ENCODE results near the gene TRMO. TPM values are rescaled to one million over a fixed set of nuclear protein-coding genes. Genes with fewer than 3 reads are reported as not detected.

TRMO gene
- total RNA-seq, 1 donor from 2014 or later: 18.6 TPM

- peak; percentile 56 for DNase-seq (ENCODE audit: low read depth)
These were observed 15.9 kb upstream of the TRMO start, which contains the start of gene HEMGN for GRCh38 chr9:97938081-97938644. TSS of gene HEMGN (minus strand) at chr9:97938172. CDS start at chr9:97938136, 36 bp downstream.

GRCh38 chr9:97936998-97937397 lies 14.7 kb upstream of the TRMO start:
- DNase-seq (ENCODE audit: low read depth): no peak

DNA sequence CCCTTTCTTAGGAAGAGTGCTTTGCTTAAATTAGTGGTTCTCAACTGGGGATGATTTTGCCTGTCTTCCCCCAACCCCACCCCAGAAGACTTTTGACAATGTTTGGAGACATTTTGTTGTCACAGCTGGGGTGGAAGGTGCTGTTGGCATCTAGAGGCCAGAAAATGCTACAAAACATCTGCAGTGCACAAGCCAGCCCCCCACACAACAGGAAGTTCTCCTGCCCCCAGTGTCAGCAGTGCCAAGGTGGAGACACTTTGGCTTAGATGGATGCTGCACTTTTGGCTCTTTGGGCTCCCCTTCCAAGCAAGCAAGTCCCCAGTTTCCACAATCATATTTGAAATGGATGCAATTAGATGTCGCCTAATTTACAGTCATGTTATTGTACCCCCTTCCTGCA lies 13.0 kb upstream of the TRMO start:
- no peak for DNase-seq (ENCODE audit: low read depth)

DNA sequence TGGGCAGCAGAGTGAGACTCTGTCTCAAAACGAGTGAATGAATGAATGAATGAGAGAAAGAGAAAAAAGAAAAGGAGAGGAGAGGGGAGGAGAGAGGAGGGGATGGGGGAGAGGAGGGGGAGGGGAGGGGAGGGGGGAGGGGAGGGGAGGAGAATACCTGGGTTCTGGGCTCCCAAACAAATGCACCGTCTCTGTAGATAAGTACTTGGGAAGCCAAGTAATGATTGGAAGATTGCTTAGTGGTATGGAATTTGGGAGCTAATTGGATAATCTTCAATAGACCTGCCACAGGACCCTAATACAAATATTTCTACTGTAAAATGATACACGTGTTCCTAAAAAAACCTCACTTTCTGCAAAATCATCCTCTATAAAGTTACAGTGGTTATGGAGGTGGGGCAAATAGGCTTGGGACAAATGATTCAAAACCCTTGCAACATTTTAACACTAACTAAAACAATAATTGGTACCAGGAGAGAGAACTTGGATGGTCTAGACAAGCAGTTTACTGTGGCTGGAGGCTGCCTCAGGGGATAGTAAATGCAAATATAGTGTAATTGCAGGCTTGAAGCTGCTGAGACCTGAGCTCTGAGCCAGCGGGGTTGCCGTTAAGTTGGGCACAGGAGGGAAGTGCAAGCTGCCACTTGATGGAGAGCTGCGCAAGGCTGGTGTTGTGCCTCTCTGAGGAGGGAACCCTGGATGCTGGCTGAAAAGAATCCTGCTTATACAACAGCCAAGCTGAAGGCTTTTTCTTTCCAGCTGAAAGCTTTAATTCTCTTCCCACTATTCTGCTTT lies 12.2 kb upstream of the TRMO start:
- DNase-seq (ENCODE audit: low read depth): no peak

DNA sequence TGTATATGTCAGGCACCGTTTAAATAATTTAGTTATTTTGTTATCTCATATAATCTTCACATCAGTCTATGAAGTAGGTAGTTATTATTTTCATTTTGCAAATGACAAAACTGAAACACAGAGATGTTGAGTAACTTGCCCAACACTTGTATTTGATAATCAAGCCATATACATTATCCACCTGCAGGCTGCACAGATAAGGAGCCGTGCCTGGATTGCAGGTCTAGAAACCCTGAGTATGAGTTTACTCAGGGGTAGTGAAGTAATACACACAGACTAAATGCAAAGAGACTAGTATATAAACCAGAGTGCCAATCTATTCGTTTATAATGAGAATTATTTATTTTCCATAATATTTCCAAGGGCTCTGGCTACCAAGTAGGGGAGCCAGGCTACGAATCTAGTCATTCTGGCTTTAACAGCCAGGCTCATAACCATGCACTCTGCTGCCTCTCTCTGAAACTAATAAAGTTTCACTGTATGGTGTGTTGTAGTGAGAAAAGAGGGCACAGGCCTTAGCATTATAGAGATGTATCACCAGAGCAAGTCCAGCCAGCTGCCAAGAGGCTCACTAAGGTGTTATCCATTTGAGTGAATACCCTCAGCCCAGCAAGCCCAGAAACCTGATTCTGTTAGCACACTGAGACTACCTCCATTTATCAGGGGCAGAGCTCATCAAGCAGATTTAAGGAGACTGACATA lies 11.1 kb upstream of the TRMO start:
- no peak for DNase-seq (ENCODE audit: low read depth)

GRCh38 chr9:97930972-97931371 lies 8.7 kb upstream of the TRMO start:
- DNase-seq (ENCODE audit: low read depth): no peak

- no peak for DNase-seq (ENCODE audit: low read depth)
These were observed 6.8 kb upstream of the TRMO start for GRCh38 chr9:97928986-97929604.

DNA sequence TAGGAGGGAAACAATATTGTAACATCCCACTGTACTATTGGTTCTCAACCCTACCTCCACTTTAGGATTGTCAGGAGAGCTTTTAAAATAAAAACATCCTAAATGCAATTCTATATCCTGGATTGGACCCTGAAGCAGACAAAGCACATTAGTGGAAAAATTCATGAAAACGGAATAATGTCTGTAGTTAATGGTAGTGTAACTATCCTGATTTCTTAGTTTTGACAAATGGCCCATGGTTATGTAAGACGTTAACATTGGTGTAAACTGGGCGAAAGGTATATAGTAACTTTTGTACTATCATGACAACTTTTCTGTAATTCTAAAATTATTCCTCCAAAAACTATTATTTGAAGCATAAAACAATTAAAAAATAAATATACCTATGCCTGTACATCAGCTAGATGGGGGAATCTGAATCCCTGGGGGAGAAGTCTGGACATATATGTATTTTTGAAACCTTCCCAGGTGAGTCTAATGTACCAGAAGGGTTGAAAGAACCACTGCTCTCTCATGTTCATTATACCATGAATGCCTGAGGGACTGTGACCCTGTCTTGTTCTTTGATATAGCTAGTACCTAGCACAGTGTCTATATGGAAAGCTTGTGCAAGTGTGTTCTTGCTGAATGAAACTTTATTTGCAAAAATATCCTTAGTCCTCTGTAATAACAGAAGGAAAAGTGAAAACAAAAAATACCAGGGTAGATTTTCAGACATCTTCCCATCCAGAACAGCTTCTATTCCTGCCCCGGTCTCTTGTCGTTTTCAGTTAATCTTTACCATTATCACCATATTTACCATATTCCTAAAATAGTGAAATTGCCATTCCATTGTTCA lies 3.4 kb upstream of the TRMO start:
- no peak for DNase-seq (ENCODE audit: low read depth)

GRCh38 chr9:97924386-97924785 lies 2.1 kb upstream of the TRMO start:
- no peak for DNase-seq (ENCODE audit: low read depth)

DNA sequence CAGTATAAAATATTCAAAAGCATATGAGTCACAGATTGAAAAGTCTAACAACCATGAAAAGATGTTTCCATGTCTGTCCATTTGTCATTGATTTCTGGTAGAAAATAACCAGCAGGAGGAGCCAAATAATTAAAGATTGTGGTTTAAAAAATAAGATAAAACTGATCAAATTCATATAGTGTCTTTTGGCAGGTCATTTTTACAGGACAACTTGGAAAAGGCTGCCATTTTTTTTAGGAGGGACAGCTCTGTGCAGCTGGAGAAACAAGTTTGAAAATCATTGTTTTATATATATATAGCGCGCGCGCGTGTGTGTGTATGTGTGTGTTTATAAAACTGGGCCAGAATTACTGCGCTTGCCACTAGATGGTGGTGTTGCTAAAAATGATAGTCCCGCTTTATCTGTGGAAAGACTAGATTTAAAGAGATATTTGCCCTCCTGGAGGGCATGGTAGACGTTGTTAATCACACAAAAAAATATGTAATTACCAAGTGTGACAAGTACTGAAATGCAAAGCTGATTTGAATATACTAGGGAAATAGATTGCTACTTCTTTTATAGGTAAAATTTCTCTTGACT lies 1.3 kb upstream of the TRMO start:
- peak; percentile 86 for DNase-seq (ENCODE audit: low read depth)

DNA sequence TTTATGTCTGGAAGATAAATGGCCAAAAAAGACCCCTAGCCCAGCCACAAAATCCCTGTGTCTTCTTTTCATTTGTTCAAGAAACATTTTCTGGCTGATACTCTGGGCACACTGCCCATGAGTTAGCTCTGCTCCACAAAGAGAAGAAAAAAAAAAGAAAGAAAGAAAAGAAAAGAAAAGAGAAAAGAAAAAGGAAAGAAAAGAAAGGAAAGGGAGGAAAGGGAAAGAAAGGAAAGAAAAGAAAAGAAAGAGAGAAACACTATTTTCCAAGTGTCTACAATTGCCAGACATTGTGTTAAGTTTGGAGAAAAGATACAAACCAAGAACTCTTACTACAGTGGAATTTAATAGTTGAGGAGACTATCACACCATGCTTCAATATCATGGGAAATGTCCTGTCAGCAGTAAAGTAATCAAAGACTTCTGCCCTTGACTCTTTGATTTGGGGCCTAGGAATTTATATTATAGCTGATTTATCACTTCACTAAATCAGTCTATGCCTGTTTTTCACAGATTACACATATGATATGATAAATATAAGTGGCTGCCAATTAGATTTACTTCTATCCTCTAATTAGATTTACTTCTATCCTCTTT lies 3.0 kb downstream of the TRMO start:
- no peak for DNase-seq (ENCODE audit: low read depth)

GRCh38 chr9:97918611-97919010 lies 3.7 kb downstream of the TRMO start:
- no peak for DNase-seq (ENCODE audit: low read depth)

DNA sequence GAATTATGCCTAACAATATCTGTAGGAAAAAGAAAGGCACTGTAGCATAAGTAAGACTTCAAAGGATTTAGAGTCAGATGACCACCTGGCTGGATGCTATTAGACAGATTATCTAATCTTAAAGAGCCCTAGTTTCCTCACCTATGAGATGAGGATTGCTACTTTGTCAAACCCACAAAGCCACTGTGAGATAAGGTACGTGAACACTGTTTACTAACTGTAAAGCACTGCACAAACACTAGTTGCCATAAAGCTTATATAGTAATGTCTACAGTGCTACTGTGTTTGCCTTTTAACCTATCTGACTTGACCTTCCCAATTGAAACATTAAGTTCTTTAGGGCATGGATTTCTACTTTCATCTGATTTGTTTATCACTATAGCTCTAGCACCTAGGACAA lies 10.3 kb downstream of the TRMO start:
- DNase-seq (ENCODE audit: low read depth): no peak

GRCh38 chr9:97911528-97911927 lies 10.8 kb downstream of the TRMO start:
- peak; percentile 40 for DNase-seq (ENCODE audit: low read depth)

DNA sequence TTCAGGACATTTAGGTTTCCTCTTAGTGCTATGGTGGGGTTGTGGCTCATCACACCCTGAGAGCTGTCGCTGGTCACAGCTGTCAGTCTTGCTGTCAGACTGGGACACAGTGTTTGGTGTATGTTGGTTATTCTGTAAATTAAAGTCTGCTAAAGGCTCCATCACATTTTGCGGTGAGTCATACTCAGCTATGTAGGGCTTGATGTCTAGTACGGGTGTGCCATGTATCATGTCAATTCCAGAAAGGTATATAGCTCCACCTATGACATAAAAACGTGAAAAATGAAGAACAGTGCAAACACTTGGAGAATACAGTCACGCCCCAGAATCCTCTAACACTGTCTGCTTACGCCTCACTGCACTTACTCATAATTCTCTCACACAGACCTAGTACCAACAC lies 11.9 kb downstream of the TRMO start:
- DNase-seq (ENCODE audit: low read depth): no peak

GRCh38 chr9:97908705-97909104 lies 13.6 kb downstream of the TRMO start:
- no peak for DNase-seq (ENCODE audit: low read depth)

DNA sequence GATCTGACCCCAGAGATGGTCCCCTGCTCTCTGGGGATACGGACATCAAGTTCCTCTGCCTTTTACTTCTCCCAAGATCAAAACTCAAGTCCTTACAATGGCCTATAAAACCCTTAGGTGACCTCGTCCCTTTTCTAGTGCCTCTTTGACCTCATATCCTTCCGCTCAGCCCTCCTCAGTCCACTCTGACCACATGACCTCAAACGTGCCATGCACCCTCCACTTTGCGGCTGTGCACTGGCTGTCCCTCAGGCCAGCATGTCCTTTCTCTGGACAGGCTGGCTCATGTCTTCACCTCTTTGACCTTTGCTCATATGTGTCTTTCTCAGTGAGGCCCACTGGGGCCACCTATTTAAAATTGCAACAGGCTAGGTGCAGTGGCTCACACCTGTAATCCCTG lies 14.7 kb downstream of the TRMO start:
- no peak for DNase-seq (ENCODE audit: low read depth)

DNA sequence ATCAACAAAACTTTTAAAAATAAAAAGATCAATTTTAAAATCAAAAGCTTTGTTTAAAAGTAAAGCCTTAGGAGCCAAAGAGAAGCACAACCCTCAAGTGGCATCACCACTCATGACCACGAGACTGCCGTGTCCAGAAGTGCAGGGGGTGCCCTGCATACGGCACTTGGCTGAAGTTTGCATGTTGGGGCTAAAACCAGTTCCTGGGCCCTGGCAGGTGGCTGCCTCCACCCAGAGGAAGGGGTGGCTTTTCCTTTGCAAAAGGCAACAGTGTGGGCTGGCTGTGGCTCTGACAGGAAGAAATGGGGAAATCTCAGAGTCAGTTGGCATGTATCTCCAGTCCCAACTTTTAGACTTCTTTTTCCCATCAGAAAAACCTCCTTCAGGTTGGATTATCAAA lies 15.3 kb downstream of the TRMO start:
- no peak for DNase-seq (ENCODE audit: low read depth)

- DNase-seq (ENCODE audit: low read depth): no peak
These were observed 16.0 kb downstream of the TRMO start for GRCh38 chr9:97906236-97906831.

GRCh38 chr9:97905228-97905627 lies 17.1 kb downstream of the TRMO start:
- no peak for DNase-seq (ENCODE audit: low read depth)

Data from myocyte (in vitro differentiated cells).